ENCODE results near the gene ATG9B. TPM values are rescaled to one million over a fixed set of nuclear protein-coding genes. Genes with fewer than 3 reads are reported as not detected.

The ATG9B gene
- total and polyA plus RNA-seq, 2 of the 13 experiments (the other 11 are each of a cell fraction or from before 2014, with no cell fraction given): 0.24 TPM; not detected in 1

DNA sequence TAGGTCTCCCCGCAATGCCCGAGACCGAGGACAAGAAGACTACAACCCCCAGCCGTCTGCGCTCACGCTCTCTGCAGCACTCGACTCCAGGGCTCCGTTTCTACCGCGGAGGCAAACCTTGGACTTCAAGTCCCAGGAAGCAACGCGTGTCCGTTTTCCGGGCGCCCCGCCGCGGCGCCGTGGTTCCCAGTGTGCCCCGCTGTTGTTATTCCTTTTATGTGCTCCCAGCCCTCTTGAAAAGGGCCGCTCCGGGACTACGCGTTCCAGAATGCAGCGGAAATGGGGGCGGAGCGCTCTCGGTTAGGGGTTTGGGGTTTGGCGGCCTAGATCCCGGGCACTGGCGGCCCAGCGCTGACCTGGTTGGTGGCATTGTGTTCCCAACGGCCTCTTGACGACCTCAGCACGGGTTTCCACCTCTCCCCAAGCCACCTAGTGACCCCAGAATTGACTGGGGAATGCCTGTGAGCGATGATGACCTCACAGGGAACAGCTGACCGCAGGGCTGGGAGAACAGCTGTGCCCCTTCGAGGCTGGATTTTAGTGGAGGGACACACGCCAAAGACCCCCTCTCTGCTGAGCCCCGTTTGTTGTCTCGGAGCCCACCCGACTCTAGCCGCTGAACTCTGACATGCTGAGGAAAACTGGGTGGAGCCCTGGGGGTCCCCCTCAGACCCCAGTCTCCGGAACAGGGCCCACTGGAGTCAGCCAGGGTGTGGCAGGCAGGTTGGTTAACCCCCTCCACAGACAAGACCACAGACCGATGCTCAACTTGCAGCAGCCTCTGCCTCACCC is 33.9 kb upstream of the ATG9B start (continued):
- TF ChIP-seq, protein P1, sequence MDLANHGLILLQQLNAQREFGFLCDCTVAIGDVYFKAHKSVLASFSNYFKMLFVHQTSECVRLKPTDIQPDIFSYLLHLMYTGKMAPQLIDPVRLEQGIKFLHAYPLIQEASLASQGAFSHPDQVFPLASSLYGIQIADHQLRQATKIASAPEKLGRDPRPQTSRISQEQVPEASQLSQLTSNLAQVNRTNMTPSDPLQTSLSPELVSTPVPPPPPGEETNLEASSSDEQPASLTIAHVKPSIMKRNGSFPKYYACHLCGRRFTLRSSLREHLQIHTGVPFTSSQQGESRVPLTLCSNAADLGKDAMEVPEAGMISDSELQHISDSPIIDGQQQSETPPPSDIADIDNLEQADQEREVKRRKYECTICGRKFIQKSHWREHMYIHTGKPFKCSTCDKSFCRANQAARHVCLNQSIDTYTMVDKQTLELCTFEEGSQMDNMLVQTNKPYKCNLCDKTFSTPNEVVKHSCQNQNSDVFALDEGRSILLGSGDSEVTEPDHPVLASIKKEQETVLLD (CRISPR knock-in tag; IDR thresholded peaks at IDR 0.05; ENCODE audit: low read depth): peak; percentile 78
- no peak for TF ChIP-seq HNF4G (IDR thresholded peaks at IDR 0.05; ENCODE audit: borderline replicate concordance, low read depth, low read length)
- no peak for TF ChIP-seq HNF4G (CRISPR knock-in tag; IDR thresholded peaks at IDR 0.05; ENCODE audit: borderline replicate concordance, low read depth)
- TF ChIP-seq ZNF30 (CRISPR knock-in tag; IDR thresholded peaks at IDR 0.05): no peak
- TF ChIP-seq, protein P2, sequence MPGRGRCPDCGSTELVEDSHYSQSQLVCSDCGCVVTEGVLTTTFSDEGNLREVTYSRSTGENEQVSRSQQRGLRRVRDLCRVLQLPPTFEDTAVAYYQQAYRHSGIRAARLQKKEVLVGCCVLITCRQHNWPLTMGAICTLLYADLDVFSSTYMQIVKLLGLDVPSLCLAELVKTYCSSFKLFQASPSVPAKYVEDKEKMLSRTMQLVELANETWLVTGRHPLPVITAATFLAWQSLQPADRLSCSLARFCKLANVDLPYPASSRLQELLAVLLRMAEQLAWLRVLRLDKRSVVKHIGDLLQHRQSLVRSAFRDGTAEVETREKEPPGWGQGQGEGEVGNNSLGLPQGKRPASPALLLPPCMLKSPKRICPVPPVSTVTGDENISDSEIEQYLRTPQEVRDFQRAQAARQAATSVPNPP (CRISPR knock-in tag; IDR thresholded peaks at IDR 0.05): no peak
- TF ChIP-seq ASH2L (IDR thresholded peaks at IDR 0.05; ENCODE audit: insufficient read length, low read depth, low read length): peak; percentile 56
- TF ChIP-seq KAT2B (IDR thresholded peaks at IDR 0.05; ENCODE audit: borderline replicate concordance, low read depth, low read length): no peak
- TF ChIP-seq, protein P3, sequence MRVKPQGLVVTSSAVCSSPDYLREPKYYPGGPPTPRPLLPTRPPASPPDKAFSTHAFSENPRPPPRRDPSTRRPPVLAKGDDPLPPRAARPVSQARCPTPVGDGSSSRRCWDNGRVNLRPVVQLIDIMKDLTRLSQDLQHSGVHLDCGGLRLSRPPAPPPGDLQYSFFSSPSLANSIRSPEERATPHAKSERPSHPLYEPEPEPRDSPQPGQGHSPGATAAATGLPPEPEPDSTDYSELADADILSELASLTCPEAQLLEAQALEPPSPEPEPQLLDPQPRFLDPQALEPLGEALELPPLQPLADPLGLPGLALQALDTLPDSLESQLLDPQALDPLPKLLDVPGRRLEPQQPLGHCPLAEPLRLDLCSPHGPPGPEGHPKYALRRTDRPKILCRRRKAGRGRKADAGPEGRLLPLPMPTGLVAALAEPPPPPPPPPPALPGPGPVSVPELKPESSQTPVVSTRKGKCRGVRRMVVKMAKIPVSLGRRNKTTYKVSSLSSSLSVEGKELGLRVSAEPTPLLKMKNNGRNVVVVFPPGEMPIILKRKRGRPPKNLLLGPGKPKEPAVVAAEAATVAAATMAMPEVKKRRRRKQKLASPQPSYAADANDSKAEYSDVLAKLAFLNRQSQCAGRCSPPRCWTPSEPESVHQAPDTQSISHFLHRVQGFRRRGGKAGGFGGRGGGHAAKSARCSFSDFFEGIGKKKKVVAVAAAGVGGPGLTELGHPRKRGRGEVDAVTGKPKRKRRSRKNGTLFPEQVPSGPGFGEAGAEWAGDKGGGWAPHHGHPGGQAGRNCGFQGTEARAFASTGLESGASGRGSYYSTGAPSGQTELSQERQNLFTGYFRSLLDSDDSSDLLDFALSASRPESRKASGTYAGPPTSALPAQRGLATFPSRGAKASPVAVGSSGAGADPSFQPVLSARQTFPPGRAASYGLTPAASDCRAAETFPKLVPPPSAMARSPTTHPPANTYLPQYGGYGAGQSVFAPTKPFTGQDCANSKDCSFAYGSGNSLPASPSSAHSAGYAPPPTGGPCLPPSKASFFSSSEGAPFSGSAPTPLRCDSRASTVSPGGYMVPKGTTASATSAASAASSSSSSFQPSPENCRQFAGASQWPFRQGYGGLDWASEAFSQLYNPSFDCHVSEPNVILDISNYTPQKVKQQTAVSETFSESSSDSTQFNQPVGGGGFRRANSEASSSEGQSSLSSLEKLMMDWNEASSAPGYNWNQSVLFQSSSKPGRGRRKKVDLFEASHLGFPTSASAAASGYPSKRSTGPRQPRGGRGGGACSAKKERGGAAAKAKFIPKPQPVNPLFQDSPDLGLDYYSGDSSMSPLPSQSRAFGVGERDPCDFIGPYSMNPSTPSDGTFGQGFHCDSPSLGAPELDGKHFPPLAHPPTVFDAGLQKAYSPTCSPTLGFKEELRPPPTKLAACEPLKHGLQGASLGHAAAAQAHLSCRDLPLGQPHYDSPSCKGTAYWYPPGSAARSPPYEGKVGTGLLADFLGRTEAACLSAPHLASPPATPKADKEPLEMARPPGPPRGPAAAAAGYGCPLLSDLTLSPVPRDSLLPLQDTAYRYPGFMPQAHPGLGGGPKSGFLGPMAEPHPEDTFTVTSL (CRISPR knock-in tag; IDR thresholded peaks at IDR 0.05; ENCODE audit: borderline replicate concordance): no peak
- no peak; the same call in 1 of the 2 replicates for TF ChIP-seq NFE2L2 (IDR thresholded peaks at IDR 0.05; ENCODE audit: low read length)
- peak; percentile 89 for TF ChIP-seq PHF21A (CRISPR knock-in tag; IDR thresholded peaks at IDR 0.05)
- TF ChIP-seq, protein P4, sequence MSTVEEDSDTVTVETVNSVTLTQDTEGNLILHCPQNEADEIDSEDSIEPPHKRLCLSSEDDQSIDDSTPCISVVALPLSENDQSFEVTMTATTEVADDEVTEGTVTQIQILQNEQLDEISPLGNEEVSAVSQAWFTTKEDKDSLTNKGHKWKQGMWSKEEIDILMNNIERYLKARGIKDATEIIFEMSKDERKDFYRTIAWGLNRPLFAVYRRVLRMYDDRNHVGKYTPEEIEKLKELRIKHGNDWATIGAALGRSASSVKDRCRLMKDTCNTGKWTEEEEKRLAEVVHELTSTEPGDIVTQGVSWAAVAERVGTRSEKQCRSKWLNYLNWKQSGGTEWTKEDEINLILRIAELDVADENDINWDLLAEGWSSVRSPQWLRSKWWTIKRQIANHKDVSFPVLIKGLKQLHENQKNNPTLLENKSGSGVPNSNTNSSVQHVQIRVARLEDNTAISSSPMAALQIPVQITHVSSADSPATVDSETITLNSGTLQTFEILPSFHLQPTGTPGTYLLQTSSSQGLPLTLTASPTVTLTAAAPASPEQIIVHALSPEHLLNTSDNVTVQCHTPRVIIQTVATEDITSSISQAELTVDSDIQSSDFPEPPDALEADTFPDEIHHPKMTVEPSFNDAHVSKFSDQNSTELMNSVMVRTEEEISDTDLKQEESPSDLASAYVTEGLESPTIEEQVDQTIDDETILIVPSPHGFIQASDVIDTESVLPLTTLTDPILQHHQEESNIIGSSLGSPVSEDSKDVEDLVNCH (CRISPR knock-in tag; IDR thresholded peaks at IDR 0.05): no peak
- TF ChIP-seq, protein P5, sequence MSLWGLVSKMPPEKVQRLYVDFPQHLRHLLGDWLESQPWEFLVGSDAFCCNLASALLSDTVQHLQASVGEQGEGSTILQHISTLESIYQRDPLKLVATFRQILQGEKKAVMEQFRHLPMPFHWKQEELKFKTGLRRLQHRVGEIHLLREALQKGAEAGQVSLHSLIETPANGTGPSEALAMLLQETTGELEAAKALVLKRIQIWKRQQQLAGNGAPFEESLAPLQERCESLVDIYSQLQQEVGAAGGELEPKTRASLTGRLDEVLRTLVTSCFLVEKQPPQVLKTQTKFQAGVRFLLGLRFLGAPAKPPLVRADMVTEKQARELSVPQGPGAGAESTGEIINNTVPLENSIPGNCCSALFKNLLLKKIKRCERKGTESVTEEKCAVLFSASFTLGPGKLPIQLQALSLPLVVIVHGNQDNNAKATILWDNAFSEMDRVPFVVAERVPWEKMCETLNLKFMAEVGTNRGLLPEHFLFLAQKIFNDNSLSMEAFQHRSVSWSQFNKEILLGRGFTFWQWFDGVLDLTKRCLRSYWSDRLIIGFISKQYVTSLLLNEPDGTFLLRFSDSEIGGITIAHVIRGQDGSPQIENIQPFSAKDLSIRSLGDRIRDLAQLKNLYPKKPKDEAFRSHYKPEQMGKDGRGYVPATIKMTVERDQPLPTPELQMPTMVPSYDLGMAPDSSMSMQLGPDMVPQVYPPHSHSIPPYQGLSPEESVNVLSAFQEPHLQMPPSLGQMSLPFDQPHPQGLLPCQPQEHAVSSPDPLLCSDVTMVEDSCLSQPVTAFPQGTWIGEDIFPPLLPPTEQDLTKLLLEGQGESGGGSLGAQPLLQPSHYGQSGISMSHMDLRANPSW (CRISPR knock-in tag; IDR thresholded peaks at IDR 0.05; ENCODE audit: borderline replicate concordance): peak; percentile 82; the same call in 1 of the 2 replicates
- TF ChIP-seq FOXK2 (IDR thresholded peaks at IDR 0.05): peak; percentile 88
